GM12891 (cell line): ENCODE measurements around the gene ANO2.

Source experiments
- PAX5 ChIP-seq: IDR thresholded peaks from 2 replicates; pipeline ENCODE4 v1.6.1; 2011; ENCODE audit warnings: low read length, moderate library complexity, mild to moderate bottlenecking; ENCODE audit not compliant: insufficient read depth, severe bottlenecking
- TAF1 ChIP-seq: IDR thresholded peaks from 2 replicates; pipeline ENCODE4 v1.6.1; 2011; ENCODE audit warnings: low read depth, low read length, control low read depth

- no peak for TF ChIP-seq PAX5
- no peak for TF ChIP-seq TAF1
These were observed 420.2 kb downstream of the ANO2 start for GRCh38 chr12:5524769-5525436.
